Vagina (tissue), 2 donors: ENCODE results near the gene FLRT3. TPM values are rescaled to one million over a fixed set of nuclear protein-coding genes. Genes with fewer than 3 reads are reported as not detected.

Source experiments
- DNase-seq, 2 donors: peaks; one replicate each; pipeline ENCODE4 v3.0.0-alpha.2; 2017; ENCODE audit errors: extremely low spot score in 2 of 2
- H3K27ac ChIP-seq: fragments of 200-600 bp; sonication (generic); one replicate; pipeline ENCODE4 v1.5.1; 2019
- H3K27me3 ChIP-seq: fragments of 200-600 bp; sonication (generic); one replicate; pipeline ENCODE4 v1.5.1; 2019
- H3K36me3 ChIP-seq, 2 donors: fragments of 200-600 bp; sonication (generic); one replicate each; pipeline ENCODE4 v1.5.1; 2017 to 2019
- H3K4me1 ChIP-seq: fragments of 200-600 bp; sonication (generic); one replicate; pipeline ENCODE4 v1.5.1; 2019
- H3K4me3 ChIP-seq, 2 donors: fragments of 200-600 bp; sonication (generic); 1 replicate in 1 of 2; 2 replicates in 1 of 2; pipeline ENCODE4 v1.5.1; 2016 to 2019
- H3K9me3 ChIP-seq: fragments of 200-600 bp; sonication (generic); one replicate; pipeline ENCODE4 v1.5.1; 2019
- POLR2A ChIP-seq, 2 donors: fragments of 450-650 bp; IDR thresholded peaks; one replicate each; pipeline ENCODE4 v1.6.1; 2017; ENCODE audit warnings: antibody characterized with exemption in 2 of 2, mild to moderate bottlenecking in 2 of 2, moderate library complexity in 2 of 2
- POLR2AphosphoS5 ChIP-seq, 2 donors: sonication (generic); formaldehyde crosslinking; IDR thresholded peaks; one replicate each; pipeline ENCODE4 v1.9.0; 2017; ENCODE audit warnings: antibody characterized with exemption in 2 of 2, mild to moderate bottlenecking in 2 of 2, low read depth in 1 of 2; ENCODE audit not compliant: insufficient read depth in 1 of 2
- intact Hi-C: fragments of 100-400 bp; cut with DNase I; formaldehyde crosslinking; loops from one replicate; pipeline ENCODE4 v1.15.1; 2023
- total RNA-seq: library from RNA; depleted of rRNA; stranded (reverse); fragments of >200 nt; gene quantifications from one replicate; pipeline ENCODE4 v1.2.3, GENCODE V29; 2016
- TF ChIP-seq, protein P1 (sequence below), 3 experiments: fragments of 450-650 bp in 2 of 3; fragments of 200-600 bp in 1 of 3; sonication (generic) in 1 of 3; IDR thresholded peaks; one replicate each; pipeline ENCODE4 v1.5.1; 2017 to 2019; ENCODE audit warnings: antibody characterized with exemption in 3 of 3, mild to moderate bottlenecking in 2 of 3, moderate library complexity in 2 of 3

The FLRT3 gene
- 4.7 TPM for total RNA-seq

DNA sequence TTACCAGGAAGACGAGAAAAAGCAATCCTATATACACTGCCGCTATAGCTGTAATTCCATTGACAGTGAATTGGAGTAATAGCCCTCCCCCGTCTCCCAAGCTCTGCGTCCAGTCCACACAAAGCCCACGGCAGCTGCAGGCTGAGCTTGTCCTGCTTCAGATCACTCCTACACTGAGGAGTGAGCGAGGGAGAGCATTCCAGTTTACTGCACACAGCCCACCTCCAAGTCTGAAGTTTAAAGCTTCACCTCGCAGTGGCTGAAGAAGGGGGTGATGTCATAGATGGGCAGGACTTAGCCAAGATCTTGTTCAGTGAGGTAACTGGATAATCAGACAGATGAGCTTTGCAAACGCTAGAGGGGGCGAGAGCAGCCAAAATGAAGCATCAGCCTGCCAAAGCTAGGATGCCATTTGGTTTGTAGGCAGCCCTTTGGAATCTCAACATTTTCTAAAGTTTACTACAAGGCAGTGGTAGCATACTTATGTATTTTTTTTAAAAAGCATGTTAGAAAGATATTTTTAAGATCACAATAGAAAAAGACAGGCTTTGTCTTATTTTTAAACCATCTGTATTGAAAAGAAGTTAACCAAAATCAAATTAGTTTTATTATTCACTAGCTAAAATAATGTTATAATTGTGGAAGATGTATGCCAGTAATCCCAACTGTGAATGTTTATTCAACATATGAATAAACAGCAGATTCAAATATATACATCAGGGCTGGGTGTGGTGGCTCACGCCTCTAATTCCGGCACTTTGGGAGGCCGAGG, at the start of gene FLRT3:
Gene FLRT3 (minus strand): TSS at position 213 of the 772 bp plus-strand sequence. CDS start 10,106 bp downstream, outside the sequence.
- Histone ChIP-seq H3K4me1 (peaks cover 20% of the 10 kb centered on the region), H3K36me3 (no peaks in the 10 kb centered on the region), H3K4me3 (peak within 1 kb of the TSS; percentile 43 to 52), H3K27ac (peak within 1 kb of the TSS; percentile 56), H3K27me3 (no peaks in the 10 kb centered on the region), H3K9me3 (no peaks in the 10 kb centered on the region)
- peak in 1 of 2 donors; percentile 90 for DNase-seq
- TF ChIP-seq, protein P1, sequence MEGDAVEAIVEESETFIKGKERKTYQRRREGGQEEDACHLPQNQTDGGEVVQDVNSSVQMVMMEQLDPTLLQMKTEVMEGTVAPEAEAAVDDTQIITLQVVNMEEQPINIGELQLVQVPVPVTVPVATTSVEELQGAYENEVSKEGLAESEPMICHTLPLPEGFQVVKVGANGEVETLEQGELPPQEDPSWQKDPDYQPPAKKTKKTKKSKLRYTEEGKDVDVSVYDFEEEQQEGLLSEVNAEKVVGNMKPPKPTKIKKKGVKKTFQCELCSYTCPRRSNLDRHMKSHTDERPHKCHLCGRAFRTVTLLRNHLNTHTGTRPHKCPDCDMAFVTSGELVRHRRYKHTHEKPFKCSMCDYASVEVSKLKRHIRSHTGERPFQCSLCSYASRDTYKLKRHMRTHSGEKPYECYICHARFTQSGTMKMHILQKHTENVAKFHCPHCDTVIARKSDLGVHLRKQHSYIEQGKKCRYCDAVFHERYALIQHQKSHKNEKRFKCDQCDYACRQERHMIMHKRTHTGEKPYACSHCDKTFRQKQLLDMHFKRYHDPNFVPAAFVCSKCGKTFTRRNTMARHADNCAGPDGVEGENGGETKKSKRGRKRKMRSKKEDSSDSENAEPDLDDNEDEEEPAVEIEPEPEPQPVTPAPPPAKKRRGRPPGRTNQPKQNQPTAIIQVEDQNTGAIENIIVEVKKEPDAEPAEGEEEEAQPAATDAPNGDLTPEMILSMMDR (IDR thresholded peaks at IDR 0.05) = peak; percentile 45 to 68 (median 50)
- TF ChIP-seq POLR2A (IDR thresholded peaks at IDR 0.05) (peak in 1 of 2 donors; percentile 50), POLR2AphosphoS5 (IDR thresholded peaks at IDR 0.05; ENCODE audit: insufficient read depth in 1 of 2, low read depth in 1 of 2) (peak; percentile 56)
- intact Hi-C loops = no loop called here

DNA sequence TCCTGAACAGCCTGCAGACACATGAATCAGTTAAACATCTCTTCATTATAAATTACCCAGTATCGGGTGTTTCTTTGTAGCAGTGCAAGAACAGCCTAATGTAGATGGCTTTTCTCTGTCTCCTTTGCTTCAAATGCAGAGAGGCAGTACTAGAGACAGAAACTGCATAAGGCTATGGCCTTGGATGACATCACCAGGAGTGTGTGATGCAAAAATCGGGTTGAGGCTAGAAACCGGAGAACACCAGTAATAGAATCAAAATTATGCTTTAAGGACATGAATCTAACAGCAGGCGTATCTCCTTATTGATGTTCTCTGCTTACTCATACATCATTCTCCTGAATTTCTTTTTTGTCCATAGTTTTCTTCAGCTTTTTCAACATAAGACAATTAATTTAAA, 49.3 kb upstream of the FLRT3 start:
- Histone ChIP-seq H3K36me3 (no peaks in the 10 kb centered on the region), H3K27ac (no peak overlapping the region), H3K4me1 (peaks cover 21% of the 10 kb centered on the region), H3K9me3 (no peaks in the 10 kb centered on the region), H3K4me3 (no peak overlapping the region), H3K27me3 (no peaks in the 10 kb centered on the region)
- intact Hi-C loops = no loop called here
- TF ChIP-seq POLR2AphosphoS5 (IDR thresholded peaks at IDR 0.05; ENCODE audit: insufficient read depth in 1 of 2, low read depth in 1 of 2) (no peak), POLR2A (IDR thresholded peaks at IDR 0.05) (no peak)
- TF ChIP-seq, protein P1 (IDR thresholded peaks at IDR 0.05) = no peak
- DNase-seq = no peak

DNA sequence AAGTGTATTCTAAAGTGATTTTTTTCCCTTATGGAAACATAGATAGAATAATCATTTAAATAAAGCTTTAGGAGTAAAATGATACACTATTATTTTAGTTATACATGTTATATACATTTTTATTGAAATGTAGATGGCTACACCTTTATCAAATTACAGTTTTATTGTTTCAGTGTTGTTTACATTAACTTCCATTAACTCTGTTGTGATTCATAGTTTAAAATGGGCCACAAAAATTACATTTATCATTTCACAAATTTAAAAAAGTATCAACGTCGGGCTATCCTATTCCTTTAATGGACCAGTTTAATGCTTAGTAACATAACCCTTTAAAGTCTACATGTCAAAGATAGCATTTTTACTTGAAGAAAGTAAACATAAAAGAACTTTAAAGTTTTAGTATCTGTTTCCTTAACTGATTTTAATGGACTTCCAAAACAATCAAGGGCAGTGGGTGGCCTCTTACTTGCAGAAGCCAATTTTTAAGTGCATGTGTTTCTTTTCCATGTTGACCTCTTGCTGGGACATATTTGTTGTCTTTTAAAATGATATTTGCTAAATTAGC, 47.8 kb upstream of the FLRT3 start:
- TF ChIP-seq, protein P1 (IDR thresholded peaks at IDR 0.05) = no peak
- TF ChIP-seq POLR2AphosphoS5 (IDR thresholded peaks at IDR 0.05; ENCODE audit: insufficient read depth in 1 of 2, low read depth in 1 of 2) (no peak), POLR2A (IDR thresholded peaks at IDR 0.05) (no peak)
- Histone ChIP-seq H3K36me3 (no peaks in the 10 kb centered on the region), H3K4me3 (no peak overlapping the region), H3K9me3 (no peaks in the 10 kb centered on the region), H3K4me1 (peaks cover 21% of the 10 kb centered on the region), H3K27me3 (no peaks in the 10 kb centered on the region), H3K27ac (no peak overlapping the region)
- intact Hi-C loops = no loop called here
- no peak for DNase-seq

DNA sequence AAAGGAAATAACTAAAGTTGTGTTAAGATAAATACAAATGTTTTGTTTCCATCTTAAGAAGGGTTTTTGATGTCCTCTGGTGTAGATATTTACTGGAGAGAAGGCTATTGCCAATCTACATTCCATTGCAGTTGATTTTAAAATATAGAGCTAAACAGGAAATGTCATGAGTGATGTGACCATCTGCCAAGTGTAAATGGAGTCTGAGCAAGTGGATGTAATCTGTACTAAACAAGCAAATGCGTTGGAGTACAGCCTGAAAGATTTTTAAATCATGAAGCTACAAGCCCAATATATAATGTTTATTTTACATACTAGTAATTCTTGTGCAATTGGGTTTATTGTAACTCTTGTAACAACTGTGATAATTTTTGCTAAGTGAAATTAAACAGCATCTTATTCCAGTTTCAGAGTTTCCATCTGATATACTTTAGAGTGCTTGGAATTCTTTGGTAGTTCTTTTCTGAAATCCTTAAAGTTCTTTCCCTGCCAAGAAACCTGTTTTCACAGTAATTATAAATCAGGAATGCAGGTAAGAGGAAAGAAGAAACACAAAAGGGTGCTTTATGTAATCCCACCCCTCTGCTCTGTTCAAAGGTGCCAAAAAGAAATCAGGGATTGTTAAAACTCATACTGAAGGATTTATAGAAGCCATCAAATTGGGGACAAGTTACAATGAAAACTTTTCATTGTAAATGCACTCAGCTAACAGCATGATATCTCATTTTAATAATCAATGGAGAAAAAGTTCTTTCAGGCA, 47.2 kb upstream of the FLRT3 start:
- H3K27me3 ChIP-seq = no peaks in the 10 kb centered on the region
- no peak overlapping the region for H3K27ac ChIP-seq
- no peaks in the 10 kb centered on the region for H3K36me3 ChIP-seq
- H3K4me3 ChIP-seq = no peak overlapping the region
- intact Hi-C loops = no loop called here
- no peak for DNase-seq
- H3K9me3 ChIP-seq = no peaks in the 10 kb centered on the region
- TF ChIP-seq POLR2A (IDR thresholded peaks at IDR 0.05) (no peak), POLR2AphosphoS5 (IDR thresholded peaks at IDR 0.05; ENCODE audit: insufficient read depth in 1 of 2, low read depth in 1 of 2) (no peak)
- TF ChIP-seq, protein P1 (IDR thresholded peaks at IDR 0.05) = no peak
- H3K4me1 ChIP-seq = peaks cover 21% of the 10 kb centered on the region
